ENCODE results near the gene BOC. TPM values are rescaled to one million over a fixed set of nuclear protein-coding genes. Genes with fewer than 3 reads are reported as not detected.

The BOC gene
- total and polyA plus RNA-seq, 10 of the 15 experiments (the other 5 are each of a cell fraction or from before 2014, with no cell fraction given): 0.18 TPM; not detected in 9

DNA sequence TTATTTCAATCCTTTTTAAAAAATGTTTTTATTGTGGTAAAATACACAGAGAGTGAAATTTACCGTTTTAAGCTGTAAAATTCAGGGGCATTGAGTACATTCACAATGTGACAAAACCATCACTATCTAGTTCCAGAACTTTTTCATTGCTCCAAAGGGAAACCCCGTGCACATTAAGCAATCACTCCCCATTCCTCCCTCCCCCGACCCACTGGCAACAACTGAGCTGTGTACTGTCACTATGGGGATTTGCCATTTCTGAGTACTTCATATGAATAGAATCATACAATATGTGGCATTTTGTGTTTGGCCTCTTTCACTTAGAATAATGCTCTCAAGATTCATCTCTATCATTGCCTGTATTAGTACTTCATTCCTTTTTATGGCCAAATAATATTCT lies 45.5 kb upstream of the BOC start:
- ChIA-PET POLR2A (no interaction called here), RAD21 (ENCODE audit: unreplicated experiment) (no interaction called here), SMC1A (ENCODE audit: uncharacterized antibody, unreplicated experiment) (no interaction called here), CTCF (interaction anchor here (0.6 to 0.9 kb wide), 2 partner anchors 23 to 221 kb away, joined by 3 to 4 read pairs; no protein-coding TSS in a partner anchor)
- WGBS (ENCODE audit: insufficient coverage, insufficient replicate concordance, low lambda C conversion rate, missing lambda C conversion rate): 40% methylated on average over 3 of the region's 3 CpGs
- ATAC-seq (no peak), FAIRE-seq (no peak), DNase-seq (ENCODE audit: low read depth, low spot score) (no peak)
- H3K9me3 ChIP-seq (replicated peaks; ENCODE audit: control insufficient read depth, insufficient read depth, low read length): no peaks in the 10 kb centered on the region
- H3K27ac ChIP-seq (ENCODE audit: control insufficient read depth, insufficient read depth): no peak overlapping the region
- H3K4me3 ChIP-seq: no peak overlapping the region
- intact Hi-C loops (cut with micrococcal nuclease; ENCODE audit: unreplicated experiment) (no loop called here), in situ Hi-C loops (cut with MboI) (no loop called here)
- TF ChIP-seq JUNB (IDR thresholded peaks at IDR 0.05) (no peak), MXI1 (IDR thresholded peaks at IDR 0.05; ENCODE audit: low read depth, low read length) (no peak)
- no peaks in the 10 kb centered on the region for H3K36me3 ChIP-seq (ENCODE audit: control insufficient read depth in 2 of 2, insufficient read depth in 2 of 2, low read length in 1 of 2)
- H4K20me1 ChIP-seq (ENCODE audit: control insufficient read depth, insufficient read depth): no peaks in the 10 kb centered on the region
- H3K4me1 ChIP-seq (ENCODE audit: control insufficient read depth, insufficient read depth, low read length): no peaks in the 10 kb centered on the region
- no peaks in the 10 kb centered on the region for H3K79me2 ChIP-seq (ENCODE audit: control insufficient read depth, insufficient read depth, low read length)
- no peak overlapping the region for H3K4me2 ChIP-seq (ENCODE audit: control insufficient read depth, insufficient read depth)
- H2AFZ ChIP-seq (ENCODE audit: control insufficient read depth, low read depth, low read length): no peak overlapping the region
- H3K9ac ChIP-seq (ENCODE audit: control insufficient read depth, insufficient read depth, low read length): no peak overlapping the region
- H3K27me3 ChIP-seq (replicated peaks in 1 of 2; ENCODE audit: control insufficient read depth in 2 of 2, insufficient read depth in 2 of 2, low read length in 1 of 2): no peaks in the 10 kb centered on the region; a peak in 1 of 4 replicates
- BruUV-seq (replicated peaks): no TSS peak

DNA sequence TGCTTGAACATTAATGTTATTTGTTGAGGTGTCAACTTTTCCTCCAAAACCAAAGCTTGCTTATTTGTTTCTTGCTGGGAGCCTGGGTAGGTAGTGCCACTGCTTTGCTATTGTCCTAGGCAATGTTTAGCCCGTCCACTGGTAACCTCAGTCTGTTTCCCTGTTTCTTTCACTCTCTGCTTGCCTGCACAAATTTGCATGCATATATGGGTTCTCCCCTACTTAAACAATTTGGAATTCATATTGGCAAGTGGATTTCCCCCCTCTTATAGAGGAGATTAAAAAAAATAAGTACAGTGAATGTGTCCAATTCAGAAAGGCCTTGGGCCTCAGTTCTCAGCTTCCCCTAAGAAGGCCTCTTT lies 45.0 kb upstream of the BOC start:
- H3K27me3 ChIP-seq (replicated peaks in 1 of 2; ENCODE audit: control insufficient read depth in 2 of 2, insufficient read depth in 2 of 2, low read length in 1 of 2): no peaks in the 10 kb centered on the region; a peak in 1 of 4 replicates

More for the DNA sequence above, 45.0 kb upstream of the BOC start:
- BruUV-seq (replicated peaks): no TSS peak
- Histone ChIP-seq H3K4me2 (ENCODE audit: control insufficient read depth, insufficient read depth) (no peak overlapping the region), H3K79me2 (ENCODE audit: control insufficient read depth, insufficient read depth, low read length) (no peaks in the 10 kb centered on the region), H3K9me3 (replicated peaks; ENCODE audit: control insufficient read depth, insufficient read depth, low read length) (no peaks in the 10 kb centered on the region), H3K9ac (ENCODE audit: control insufficient read depth, insufficient read depth, low read length) (no peak overlapping the region), H2AFZ (ENCODE audit: control insufficient read depth, low read depth, low read length) (no peak overlapping the region), H3K36me3 (ENCODE audit: control insufficient read depth in 2 of 2, insufficient read depth in 2 of 2, low read length in 1 of 2) (no peaks in the 10 kb centered on the region), H4K20me1 (ENCODE audit: control insufficient read depth, insufficient read depth) (no peaks in the 10 kb centered on the region), H3K4me3 (no peak overlapping the region), H3K27ac (ENCODE audit: control insufficient read depth, insufficient read depth) (no peak overlapping the region), H3K4me1 (ENCODE audit: control insufficient read depth, insufficient read depth, low read length) (no peaks in the 10 kb centered on the region)
- intact Hi-C loops (cut with micrococcal nuclease; ENCODE audit: unreplicated experiment): no loop called here
- CTCF ChIA-PET: interaction anchor here (0.6 to 0.9 kb wide), 2 partner anchors 23 to 221 kb away, joined by 3 to 4 read pairs; no protein-coding TSS in a partner anchor
- FAIRE-seq (no peak), DNase-seq (ENCODE audit: low read depth, low spot score) (no peak), ATAC-seq (no peak)
- SMC1A ChIA-PET (ENCODE audit: uncharacterized antibody, unreplicated experiment): no interaction called here
- WGBS (ENCODE audit: insufficient coverage, insufficient replicate concordance, low lambda C conversion rate, missing lambda C conversion rate): 32% methylated on average over 1 of the region's 1 CpG
- in situ Hi-C loops (cut with MboI): no loop called here
- RAD21 ChIA-PET (ENCODE audit: unreplicated experiment): no interaction called here
- TF ChIP-seq POU2F2 (IDR thresholded peaks at IDR 0.05; ENCODE audit: borderline replicate concordance, low read depth, low read length): no peak
- POLR2A ChIA-PET: no interaction called here

Data from GM12878 (cell line).